A204.1 (cell line): Measurements from ENCODE around the gene DDX27.

Experiments used
- FAIRE-seq: peaks from 2 replicates; lab custom pipeline; 2012; peaks lifted over from hg19 to GRCh38; lab: Jason Lieb, UNC

Gene DDX27

GRCh38 chr20:49278818-49279676, 59.8 kb downstream of the DDX27 start:
- FAIRE-seq = no peak

- FAIRE-seq = no peak
Measured at GRCh38 chr20:49279677-49280462, 60.7 kb downstream of the DDX27 start.

GRCh38 chr20:49280463-49281058, 61.3 kb downstream of the DDX27 start:
- no peak for FAIRE-seq

GRCh38 chr20:49281059-49281912, 62.1 kb downstream of the DDX27 start:
- no peak for FAIRE-seq

- FAIRE-seq = no peak
Measured at GRCh38 chr20:49281913-49282467, 62.8 kb downstream of the DDX27 start.

- FAIRE-seq = no peak
Measured at GRCh38 chr20:49282584-49283171, 63.5 kb downstream of the DDX27 start.

GRCh38 chr20:49283176-49283702, 64.0 kb downstream of the DDX27 start:
- FAIRE-seq = no peak

GRCh38 chr20:49283703-49284625, 64.7 kb downstream of the DDX27 start:
- FAIRE-seq = no peak

- FAIRE-seq = no peak
Measured at GRCh38 chr20:49284818-49285217, 65.6 kb downstream of the DDX27 start.

- no peak for FAIRE-seq
Measured at GRCh38 chr20:49285233-49285668, 66.0 kb downstream of the DDX27 start.

GRCh38 chr20:49285813-49286494, 66.7 kb downstream of the DDX27 start:
- no peak for FAIRE-seq

GRCh38 chr20:49286689-49287551, 67.7 kb downstream of the DDX27 start:
- FAIRE-seq = no peak

- no peak for FAIRE-seq
Measured at GRCh38 chr20:49287555-49288249, 68.5 kb downstream of the DDX27 start.

- no peak for FAIRE-seq
Measured at GRCh38 chr20:49288250-49288751, 69.1 kb downstream of the DDX27 start.

- no peak for FAIRE-seq
Measured at GRCh38 chr20:49288784-49289696, 69.8 kb downstream of the DDX27 start.

GRCh38 chr20:49290608-49291191, 71.5 kb downstream of the DDX27 start:
- FAIRE-seq = no peak
